Measurements from ENCODE around the gene GPNMB. TPM values are rescaled to one million over a fixed set of nuclear protein-coding genes. Genes with fewer than 3 reads are reported as not detected.

GPNMB gene
- total and polyA plus RNA-seq, 11 donors: 97.5 to 561 (median 228) TPM

DNA sequence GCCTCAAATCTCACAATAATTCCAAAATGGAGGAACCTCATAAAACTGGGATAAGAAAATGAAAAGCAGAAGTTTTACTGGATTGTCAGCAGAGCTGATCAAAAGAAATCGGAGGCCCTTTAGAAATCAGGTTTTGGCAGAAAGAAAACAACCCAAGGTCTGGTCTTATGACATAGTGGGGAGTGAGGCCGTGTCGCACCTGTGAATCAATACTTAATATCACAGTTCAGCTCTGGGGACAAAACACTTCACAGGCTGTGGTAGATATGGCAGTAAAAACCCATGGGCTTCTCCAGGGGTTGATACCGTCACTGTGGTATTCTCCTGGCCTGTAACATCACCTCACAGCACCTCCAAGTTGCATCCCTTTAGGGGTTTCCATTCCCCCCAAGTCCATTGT, 46.0 kb downstream of the GPNMB start:
- ATAC-seq (no peak), DNase-seq (no peak)
- WGBS, 4 donors: 93 to 98% (median 96%) methylated on average over 4 of the region's 4 CpGs
- TF ChIP-seq, protein P1, sequence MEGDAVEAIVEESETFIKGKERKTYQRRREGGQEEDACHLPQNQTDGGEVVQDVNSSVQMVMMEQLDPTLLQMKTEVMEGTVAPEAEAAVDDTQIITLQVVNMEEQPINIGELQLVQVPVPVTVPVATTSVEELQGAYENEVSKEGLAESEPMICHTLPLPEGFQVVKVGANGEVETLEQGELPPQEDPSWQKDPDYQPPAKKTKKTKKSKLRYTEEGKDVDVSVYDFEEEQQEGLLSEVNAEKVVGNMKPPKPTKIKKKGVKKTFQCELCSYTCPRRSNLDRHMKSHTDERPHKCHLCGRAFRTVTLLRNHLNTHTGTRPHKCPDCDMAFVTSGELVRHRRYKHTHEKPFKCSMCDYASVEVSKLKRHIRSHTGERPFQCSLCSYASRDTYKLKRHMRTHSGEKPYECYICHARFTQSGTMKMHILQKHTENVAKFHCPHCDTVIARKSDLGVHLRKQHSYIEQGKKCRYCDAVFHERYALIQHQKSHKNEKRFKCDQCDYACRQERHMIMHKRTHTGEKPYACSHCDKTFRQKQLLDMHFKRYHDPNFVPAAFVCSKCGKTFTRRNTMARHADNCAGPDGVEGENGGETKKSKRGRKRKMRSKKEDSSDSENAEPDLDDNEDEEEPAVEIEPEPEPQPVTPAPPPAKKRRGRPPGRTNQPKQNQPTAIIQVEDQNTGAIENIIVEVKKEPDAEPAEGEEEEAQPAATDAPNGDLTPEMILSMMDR (IDR thresholded peaks at IDR 0.05): no peak
- no peak for TF ChIP-seq POLR2A (IDR thresholded peaks at IDR 0.05)
- no peak overlapping the region for H3K27ac ChIP-seq
- peaks cover 0 to 7% (median 0%) of the 10 kb centered on the region in 9 donors for H3K27me3 ChIP-seq
- H3K36me3 ChIP-seq: no peaks in the 10 kb centered on the region
- no peak overlapping the region for H3K4me3 ChIP-seq
- H3K4me1 ChIP-seq: no peaks in the 10 kb centered on the region
- intact Hi-C loops (cut with DNase I): loop anchor here in 2 of 10 donors (10.0 kb wide), 2 partner anchors 188 to 242 kb away; partner anchors contain the start of genes KLHL7 (in 1 of the 2) and TRA2A (in 1 of the 2)
- H3K9me3 ChIP-seq: no peaks in the 10 kb centered on the region

DNA sequence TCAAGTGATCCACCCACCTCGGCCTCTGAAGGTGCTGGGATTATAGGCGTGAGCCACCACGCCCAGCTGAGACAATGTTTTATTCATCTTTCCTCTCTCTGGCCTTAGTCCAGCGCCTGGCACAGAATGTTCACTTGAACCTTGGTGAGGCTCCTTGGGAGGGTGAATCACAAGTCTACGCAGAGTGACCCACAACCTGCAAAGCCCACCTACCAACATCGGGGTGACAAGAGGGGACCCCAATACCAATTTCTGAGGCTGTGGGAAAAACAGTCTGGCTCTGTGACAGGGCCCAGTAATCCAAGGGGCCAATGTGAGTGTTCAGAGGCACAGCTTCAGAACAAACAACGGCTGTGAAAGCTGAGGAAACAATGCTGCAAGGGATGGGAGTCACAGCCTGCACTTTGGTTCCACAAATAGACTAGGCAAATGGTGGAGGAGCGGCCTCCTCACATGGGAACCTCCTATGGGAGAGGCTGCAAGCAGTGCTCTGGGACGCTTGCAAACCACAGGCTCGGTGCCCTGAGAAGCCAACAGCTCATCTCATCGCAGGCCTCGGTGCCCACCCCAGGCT, 47.0 kb downstream of the GPNMB start:
- no peak overlapping the region for H3K27ac ChIP-seq
- ATAC-seq (no peak), DNase-seq (no peak)
- H3K4me1 ChIP-seq: peaks cover 0 to 8% (median 4%) of the 10 kb centered on the region in 12 donors
- H3K9me3 ChIP-seq: no peaks in the 10 kb centered on the region
- H3K36me3 ChIP-seq: no peaks in the 10 kb centered on the region
- H3K4me3 ChIP-seq: no peak overlapping the region
- TF ChIP-seq, protein P1 (IDR thresholded peaks at IDR 0.05): no peak
- no peak for TF ChIP-seq POLR2A (IDR thresholded peaks at IDR 0.05)
- 85 to 93% (median 87%) methylated on average over 10 to 12 of the region's 12 CpGs for WGBS, 4 donors
- intact Hi-C loops (cut with DNase I): loop anchor here in 2 of 10 donors (10.0 kb wide), 2 partner anchors 189 to 241 kb away; partner anchors contain the start of genes KLHL7 (in 1 of the 2) and TRA2A (in 1 of the 2)
- peaks cover 0 to 7% (median 0%) of the 10 kb centered on the region in 9 donors for H3K27me3 ChIP-seq

DNA sequence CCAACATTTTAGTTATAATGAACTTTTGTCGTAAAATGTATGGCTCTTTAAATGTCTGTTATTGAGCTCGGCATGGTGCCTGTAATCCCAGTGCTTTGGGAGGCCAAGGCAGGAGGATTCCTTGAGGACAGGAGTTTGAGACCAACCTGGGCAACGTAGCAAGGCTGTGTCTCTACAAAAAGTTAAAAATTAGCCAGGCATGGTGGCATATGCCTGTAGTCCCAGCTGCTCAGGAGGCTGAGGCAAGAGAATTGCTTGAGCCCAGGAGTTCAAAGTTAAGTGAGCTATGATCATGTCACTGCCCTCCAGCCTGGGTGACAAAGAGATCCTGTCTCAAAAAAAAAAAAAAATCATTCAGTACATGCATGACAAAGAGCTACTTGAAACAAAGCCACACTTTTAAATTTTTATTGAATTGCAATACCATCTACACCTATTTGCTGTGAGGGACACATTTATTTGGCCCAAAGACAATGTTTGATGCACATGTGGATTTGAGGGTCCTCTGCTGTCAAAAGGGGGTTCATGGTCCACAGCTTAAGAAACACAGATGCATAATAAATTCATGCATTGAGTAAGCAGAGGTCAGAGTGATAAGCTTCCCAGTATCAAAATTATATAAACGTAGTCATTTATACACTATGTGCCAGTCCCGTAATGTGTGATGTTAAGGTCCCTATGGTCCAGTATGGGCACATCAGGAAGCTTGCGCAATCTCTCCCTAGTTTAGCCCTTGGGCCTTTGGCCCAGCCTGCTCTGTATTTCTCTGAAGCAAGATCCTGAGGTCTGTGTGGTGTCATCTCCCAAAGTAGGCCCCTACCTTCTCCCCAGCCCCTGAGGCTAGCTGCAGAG, 48.2 kb downstream of the GPNMB start:
- H3K27ac ChIP-seq: no peak overlapping the region
- ATAC-seq (no peak), DNase-seq (no peak)
- no peaks in the 10 kb centered on the region for H3K9me3 ChIP-seq
- no peak for TF ChIP-seq POLR2A (IDR thresholded peaks at IDR 0.05)
- TF ChIP-seq, protein P1 (IDR thresholded peaks at IDR 0.05): no peak
- 81 to 90% (median 84%) methylated on average over 6 of the region's 6 CpGs for WGBS, 4 donors
- H3K36me3 ChIP-seq: no peaks in the 10 kb centered on the region
- intact Hi-C loops (cut with DNase I): loop anchor here in 3 of 10 donors (5.0 to 10.0 kb wide), 3 partner anchors 190 to 240 kb away; partner anchors contain the start of genes TRA2A (in 2 of the 3) and KLHL7 (in 1 of the 3)
- no peak overlapping the region for H3K4me3 ChIP-seq
- H3K4me1 ChIP-seq: peaks cover 0 to 13% (median 7%) of the 10 kb centered on the region in 12 donors
- peaks cover 0 to 7% (median 0%) of the 10 kb centered on the region in 9 donors for H3K27me3 ChIP-seq

DNA sequence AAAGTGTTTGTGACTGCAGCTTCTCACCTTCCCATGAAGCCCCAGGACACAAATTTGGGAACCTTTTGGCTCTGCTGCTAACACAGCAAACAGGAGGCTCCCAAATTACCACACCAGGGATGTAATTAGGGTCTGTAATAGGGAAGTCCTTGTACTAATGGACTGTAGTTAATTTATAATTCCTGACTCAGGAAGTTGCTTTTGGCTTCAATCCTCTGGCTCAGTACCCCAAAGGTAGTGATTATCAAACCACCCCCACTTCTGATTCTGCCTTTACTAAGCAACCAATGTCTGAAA, 48.8 kb downstream of the GPNMB start:
- intact Hi-C loops (cut with DNase I): loop anchor here in 3 of 10 donors (5.0 to 10.0 kb wide), 3 partner anchors 191 to 239 kb away; partner anchors contain the start of genes TRA2A (in 2 of the 3) and KLHL7 (in 1 of the 3)
- no peak for TF ChIP-seq POLR2A (IDR thresholded peaks at IDR 0.05)
- TF ChIP-seq, protein P1 (IDR thresholded peaks at IDR 0.05): no peak
- no peak for DNase-seq
- H3K9me3 ChIP-seq: no peaks in the 10 kb centered on the region
- H3K4me1 ChIP-seq: peaks cover under 1 to 18% (median 12%) of the 10 kb centered on the region in 12 donors
- H3K27me3 ChIP-seq: peaks cover 0 to 7% (median 0%) of the 10 kb centered on the region in 9 donors
- H3K36me3 ChIP-seq: no peaks in the 10 kb centered on the region
- no peak overlapping the region for H3K4me3 ChIP-seq
- no peak for ATAC-seq
- no peak overlapping the region for H3K27ac ChIP-seq

Data from heart left ventricle (tissue), 16 donors.